HG02610 (cell line): ENCODE data around the gene GSE1.

Experiments used
- ATAC-seq: cut with Tn5 transposase; IDR thresholded peaks from one replicate; pipeline ENCODE4 v1.9.1; 2021; ENCODE audit warnings: mild to moderate bottlenecking, moderate library complexity; ENCODE audit not compliant: unreplicated experiment

GSE1 gene

DNA sequence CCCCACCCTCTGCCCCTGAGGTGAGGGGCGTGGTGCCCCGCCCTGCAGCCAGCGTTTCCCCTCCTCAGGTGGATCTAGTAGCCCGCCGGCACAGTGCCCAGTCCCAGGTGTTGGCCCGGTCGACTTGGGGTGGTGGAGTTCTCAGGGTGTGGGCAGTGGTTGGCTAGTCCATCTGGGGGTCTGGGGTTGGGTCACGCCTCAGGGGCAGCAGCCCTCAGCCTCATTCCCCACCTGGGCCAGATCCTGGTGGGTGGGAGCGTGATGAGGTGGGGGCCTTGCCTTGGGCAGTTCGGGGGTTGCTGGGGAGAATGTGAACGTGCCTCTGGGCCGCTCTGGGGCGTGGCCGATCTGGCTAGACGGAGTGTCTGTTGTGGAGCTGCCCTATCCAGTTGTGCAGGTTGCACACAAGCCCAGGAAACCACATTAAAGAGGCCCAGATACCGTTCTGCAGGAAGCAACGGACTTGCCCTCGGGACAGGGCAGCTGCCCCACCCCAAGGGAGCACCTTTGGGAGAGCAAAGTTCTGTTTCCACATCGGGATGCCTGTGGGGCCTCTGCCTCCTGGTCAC, 32.0 kb downstream of the GSE1 start:
- no peak for ATAC-seq

DNA sequence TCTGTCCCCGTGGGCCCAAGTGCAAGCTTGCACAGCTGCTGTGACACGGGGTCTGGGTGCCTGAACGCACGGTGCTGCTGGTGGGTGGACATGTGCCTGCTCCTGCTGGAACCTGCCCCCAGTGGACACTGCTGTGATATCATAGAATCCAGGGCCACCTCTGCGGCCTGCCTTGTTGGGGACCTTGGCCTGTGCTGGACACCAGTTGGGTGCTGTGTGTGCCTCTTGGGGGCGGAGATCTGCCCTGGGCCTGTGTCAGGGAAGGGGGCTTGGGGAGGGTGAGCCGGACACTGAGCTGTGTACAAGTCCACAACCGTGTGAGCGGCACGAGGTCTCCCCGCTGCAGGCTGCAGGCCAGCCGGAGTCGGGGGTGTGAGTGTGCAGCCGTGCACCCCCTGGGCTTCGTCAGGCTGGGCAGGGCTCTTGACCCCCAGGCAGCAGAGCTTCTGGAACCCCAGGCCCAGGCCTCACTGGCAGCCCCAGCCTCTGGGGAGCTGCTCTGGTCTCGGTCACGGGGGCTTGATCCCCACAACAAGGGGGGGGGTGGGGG, 33.3 kb downstream of the GSE1 start:
- no peak for ATAC-seq

DNA sequence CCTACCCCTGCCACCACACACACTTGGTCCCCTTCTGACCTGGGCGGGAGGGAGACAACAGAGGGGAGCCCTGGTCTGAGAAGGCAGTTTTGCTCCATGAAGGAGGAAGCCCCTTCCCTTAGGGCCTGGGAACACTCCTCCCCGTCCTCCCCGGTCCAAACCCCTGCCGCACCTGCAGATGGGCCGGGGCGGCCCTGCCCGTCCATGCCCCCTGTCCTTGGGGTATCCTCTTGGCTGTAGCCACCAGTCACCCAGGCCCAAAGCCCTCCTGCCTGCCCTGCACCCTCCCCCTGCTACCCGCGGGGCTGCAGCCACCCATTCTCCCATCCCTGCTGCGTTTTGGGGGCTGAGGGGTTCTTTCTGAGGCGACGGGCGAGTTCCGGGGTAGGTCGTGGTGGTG, 33.9 kb downstream of the GSE1 start:
- ATAC-seq: no peak

DNA sequence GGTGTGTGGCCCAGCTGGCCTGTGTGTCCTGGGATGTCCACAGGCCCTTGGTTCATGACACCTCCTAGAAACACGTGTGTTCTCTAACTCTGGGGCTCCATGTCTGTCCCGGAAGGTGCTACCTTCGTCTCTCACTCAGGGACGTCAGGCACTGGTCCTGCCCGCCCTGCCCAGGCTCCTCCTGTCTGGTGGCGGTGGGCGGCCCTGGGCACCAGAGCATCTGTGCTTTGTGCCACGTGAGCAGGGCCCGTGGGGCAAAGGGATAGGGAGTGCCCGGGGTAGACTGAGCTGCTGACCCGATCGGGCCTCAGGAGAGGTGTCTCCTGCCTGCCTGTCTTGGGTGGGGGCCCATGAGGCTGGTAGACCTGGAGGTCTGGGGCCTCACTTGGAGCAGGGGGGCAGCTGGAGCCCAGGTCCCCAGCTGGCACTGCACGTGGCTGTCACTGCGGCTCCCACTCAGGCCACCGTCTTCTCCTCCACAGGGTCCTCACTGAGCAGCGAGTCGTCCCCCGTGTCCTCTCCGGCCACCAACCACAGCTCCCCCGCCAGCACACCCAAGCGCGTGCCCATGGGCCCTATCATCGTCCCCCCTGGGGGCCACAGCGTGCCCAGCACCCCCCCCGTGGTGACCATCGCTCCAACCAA, 35.1 kb downstream of the GSE1 start:
- no peak for ATAC-seq

DNA sequence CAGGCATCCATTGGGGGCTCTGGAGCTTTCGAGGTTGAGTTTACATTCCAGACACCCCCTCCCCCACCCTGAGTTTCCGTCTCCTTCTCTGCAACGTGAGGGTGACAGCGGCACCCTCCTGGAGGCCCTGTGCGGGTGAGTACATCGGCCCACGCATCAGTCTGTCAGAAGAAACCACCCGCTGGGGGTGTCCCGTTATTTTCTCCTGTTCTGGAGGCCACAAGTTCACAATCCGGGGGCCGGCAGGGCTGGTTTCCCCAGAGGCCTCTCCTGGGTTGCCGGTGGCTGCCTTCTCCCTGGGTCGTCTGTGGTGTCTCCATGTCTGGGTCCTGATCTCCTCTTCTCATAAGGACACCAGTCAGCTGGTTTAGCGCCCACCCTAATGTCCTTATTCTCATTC, 35.7 kb downstream of the GSE1 start:
- no peak for ATAC-seq

DNA sequence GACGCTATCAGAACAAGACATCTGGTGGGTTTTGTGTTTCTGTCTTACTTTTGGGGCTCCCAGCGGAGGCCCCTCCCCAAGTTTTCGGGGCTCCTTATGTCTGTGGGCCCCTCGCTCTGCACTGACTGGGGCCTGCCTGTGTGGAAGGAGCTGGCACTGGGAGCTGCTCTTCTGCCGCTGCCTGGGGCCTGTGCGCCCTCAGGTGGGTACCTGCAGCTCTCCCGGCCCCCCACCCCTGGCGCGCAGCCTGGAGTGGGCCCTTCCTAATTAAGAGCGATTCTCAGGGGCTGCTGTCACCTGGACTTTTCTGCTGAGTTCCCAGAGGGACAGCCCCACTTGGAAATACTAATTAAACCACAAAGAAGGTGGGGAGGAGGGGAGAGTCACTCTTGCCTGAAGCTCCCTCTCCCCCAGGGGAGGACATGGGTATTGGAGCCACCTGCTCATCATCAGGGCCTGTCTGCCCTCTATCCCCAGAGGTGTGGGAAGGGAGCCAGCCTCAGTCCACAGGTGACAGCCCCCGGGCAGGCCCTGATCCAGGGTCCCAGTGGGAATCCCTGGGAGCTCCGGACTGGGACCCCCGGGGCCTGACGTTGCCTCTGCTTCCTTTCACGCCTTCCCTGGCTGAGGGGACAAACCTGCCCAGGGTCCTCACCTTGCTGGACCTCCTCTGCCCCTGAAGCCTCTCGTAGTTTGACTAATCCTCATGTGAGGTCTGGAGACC, 36.5 kb downstream of the GSE1 start:
- no peak for ATAC-seq

DNA sequence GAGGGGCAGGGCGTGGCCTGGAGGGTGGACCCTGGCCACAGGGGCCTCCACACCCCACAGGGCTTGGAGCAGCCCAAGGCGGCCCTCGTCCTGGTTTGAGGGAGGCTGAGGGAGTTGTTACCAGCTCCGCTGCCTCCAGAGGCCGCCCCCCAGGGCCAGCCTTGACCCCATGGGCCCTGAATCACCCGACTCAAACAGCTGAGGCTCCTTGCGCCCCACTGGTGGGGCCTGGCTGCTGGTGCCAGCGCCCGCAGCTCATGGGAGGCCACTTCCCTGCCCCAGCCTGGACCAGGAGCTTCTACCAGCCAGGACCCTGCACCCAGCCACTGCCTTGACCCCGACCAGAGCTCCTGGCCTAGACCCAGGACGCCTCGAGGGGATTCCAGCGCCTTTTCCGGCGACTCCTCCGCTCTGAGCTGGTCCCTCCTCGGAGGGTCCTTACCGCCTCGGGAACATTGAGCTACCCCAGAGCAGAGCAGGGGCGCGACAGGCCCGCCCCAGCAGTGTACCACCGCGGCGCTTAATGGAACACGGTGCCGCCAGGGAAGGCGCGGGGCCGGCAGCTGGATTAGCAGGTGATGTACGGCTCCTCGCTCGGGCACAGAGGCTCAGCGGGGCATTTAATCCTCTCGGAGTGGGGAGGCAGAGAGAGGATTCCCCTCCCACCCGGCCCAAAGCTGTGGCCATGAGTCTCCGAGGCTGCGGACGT, 37.2 kb downstream of the GSE1 start:
- no peak for ATAC-seq

DNA sequence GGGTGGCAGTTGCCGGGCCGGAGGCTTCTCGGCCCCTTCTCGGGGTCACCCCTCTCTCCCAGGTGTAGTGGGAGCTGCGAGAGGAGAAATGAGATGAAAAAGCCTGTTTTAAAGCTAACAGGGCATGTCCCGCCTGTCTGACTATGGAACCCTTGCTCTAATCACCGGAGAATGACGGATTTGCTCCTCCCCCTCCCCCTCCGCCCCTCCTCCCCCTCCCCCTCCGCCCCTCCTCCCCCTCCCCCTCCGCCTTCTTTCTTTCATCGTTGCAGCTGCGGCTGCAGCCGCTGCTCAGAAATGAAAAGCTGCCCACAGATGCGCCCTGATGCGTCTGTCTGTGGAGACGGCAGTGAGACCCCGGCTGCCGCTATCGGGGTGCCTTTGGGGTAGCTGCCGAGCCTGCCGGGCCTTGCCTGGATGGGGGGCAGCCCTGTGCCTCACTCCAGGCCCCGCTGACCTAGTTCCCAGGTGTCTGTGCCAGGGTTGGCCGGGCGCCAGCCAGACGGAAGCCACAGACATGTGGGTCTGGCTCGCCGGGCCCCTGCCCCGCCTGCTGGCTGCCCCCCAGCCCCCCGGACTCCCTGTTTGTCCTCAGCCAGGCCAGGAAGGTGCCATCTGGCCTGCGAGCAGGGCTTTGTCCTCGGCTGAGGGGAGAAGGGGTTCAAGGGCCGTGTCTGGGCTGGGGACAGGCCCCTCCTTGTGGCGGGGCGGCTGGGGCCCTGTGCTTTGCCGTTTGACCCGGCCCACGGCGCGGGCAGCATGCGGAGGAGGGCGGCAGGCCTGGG, 37.9 kb downstream of the GSE1 start:
- no peak for ATAC-seq

DNA sequence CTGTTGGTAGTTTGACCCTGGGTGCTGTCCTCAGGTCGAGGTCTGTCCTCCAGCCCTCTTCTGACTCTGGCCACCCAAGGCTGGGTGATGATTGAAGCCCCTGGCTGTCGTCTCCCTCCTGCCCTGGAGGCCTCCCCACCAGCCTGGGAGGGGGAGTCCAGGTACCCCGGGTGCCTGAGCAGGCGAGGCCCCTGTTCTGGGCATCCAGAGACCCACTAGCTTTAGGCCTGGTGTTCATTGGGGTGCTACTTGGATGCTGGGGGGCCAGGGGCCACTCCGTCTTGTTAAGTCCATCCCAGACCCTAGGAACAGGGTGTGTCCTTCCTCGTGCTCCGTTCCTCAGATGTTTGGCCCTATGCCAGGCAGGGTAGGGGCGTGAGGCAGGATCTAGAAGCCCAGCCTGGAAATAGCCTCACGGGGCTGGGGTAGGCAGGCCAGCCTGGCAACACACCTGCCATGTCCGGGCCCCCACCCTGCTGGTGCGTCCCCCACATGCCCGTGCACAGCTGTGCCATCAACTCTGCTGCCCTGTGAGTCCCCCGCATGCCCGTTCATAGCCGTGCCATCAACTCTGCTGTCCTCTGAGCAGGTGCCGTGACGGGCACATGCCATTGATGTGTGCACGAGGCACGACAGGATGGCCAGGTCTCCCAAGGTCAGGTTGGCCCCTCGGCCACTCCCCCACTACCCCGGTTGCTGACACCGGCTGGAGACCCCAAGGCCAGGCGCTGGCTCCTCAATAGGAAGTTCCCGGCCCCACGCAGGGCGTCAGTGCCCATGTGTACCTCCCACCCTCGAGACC, 38.7 kb downstream of the GSE1 start:
- ATAC-seq: no peak

DNA sequence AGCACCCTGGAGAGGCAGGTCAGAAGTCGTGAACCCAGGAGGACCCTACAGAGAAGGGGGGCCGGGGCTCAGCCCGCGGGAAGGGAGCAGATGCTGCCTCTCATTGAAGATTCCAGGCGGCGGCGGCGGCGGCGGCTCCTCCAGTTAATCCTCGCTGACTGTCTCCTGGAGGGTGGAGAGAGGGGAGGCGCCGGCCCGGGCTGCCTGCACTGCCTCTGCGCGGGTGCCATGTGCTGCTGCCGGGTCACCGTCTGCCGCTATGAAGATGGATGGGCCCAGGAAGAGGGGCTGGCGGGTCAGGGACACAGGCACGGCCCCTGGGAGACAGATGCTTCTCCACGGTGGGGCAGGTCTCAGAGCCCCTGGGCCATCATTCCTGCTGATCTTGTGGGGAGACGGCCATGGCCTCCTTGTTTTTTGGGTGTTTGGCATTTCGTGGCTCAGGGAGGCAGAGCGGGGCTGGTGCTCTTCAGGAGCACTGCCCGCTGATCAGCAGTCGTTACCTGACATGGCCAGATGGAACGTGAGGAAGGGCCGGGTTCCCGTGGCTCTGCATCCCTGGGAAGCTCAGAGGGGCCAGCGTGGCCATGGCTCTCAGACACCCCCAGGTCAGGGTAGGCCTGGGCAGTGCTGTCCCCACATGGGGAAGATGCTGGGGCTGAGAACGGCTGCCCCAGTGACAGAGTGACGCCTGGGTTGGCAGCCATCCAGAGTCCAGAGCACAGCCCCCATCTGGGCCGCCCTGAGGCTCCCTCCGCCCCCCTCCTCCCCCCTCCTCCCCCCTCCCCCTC, 39.5 kb downstream of the GSE1 start:
- ATAC-seq: no peak

DNA sequence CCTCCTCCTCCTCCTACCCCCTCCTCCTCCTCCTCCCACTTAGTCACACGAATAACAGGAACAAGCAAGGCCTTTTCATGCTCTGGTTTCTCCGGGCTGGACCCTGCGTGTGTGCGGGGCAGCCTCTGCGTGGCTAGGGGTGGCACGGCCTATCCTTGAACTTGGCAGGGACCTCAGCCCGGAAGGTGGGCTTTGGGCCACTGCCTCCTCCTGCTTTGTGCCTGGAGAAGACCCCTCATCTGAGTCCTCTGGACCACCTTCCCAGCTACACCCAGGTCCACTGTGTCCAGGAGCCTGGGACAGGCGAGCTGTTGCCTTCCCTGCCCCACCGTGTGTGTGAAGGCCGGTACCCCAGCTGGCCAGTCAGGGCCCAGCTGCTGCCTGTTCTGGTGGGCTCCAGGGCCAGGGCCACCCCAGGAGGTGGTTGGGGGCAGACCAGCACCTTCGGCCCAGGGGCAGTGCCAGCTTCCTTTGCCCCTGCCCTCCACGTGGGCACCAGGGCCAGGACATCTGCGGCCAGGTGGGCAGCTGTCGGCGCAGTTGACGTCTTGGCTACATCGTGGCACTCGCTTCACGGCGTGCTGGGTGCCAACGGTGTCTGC, 40.3 kb downstream of the GSE1 start:
- ATAC-seq: no peak

DNA sequence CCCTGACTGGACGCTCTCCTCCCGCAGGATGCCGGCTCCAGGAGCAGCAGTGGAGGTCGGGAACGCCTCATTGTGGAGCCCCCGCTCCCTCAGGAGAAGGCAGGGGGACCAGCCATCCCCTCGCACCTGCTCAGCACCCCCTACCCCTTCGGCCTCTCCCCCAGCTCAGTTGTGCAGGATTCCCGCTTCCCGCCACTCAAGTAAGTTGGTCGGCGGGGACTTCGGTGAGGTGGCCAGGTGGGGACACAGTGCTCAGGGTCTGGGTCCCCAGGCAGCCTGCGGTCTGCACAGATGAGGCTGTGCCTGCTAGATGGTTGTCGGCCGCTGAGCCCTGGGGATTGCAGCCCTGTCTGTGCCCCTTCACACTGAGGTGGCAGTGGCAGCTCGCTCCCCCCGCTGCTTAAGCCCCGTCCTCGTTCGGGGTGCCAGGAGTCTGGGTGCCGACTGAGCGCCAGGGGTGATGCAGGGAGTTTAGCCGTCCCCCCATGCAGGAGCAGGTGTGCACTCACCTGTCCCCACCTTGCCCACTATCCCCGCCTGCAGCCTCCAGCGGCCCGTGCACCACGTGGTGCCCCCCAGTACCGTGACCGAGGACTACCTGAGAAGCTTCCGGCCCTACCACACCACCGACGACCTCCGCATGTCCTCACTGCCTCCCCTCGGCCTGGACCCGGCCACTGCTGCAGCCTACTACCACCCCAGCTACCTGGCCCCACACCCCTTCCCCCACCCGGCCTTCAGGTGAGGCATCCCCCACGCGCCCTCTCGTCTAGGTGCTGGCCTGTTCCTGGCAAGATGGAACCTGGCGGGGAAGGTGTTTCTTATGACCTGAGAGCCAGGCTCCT, 41.4 kb downstream of the GSE1 start:
- ATAC-seq: no peak

DNA sequence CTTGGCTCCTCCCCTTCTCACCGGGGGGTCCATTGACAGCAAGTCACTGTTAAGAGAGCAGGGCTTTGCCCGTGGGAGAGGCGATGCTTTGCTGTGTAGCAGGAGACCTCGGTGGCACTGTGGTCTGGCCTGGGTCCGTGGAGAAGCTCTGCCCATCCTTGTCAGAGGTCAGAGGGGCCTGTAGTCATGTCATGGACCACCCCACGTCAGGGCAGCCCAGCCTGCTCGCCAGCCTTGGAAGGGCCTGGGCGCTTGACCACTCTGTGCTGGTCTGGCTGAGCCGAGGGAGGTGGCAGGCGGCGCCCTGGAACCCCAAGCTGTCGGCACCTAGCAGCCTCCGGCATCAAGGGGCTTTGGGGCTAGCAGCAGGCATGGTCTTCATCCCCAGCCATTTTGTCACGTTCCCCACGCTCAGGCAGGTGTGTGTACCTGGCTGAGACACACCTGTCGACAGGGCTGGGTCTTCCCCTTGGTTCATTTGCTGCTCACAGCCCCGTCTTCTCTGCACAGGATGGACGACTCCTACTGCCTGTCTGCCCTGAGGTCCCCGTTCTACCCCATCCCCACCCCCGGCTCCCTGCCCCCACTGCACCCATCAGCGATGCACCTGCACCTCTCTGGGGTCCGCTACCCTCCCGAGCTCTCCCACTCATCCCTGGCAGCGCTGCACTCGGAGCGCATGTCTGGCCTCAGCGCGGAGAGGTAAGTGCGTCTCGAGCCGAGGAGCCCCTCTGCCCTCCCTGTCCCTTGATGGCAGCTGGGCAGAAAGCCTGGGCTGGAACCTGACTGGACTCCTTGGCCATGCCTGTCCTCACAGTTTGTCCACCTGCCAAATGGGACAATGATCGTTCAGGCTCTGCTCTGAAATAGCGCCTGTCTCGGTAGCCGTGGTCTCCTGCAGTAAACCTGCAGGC, 42.4 kb downstream of the GSE1 start:
- no peak for ATAC-seq

DNA sequence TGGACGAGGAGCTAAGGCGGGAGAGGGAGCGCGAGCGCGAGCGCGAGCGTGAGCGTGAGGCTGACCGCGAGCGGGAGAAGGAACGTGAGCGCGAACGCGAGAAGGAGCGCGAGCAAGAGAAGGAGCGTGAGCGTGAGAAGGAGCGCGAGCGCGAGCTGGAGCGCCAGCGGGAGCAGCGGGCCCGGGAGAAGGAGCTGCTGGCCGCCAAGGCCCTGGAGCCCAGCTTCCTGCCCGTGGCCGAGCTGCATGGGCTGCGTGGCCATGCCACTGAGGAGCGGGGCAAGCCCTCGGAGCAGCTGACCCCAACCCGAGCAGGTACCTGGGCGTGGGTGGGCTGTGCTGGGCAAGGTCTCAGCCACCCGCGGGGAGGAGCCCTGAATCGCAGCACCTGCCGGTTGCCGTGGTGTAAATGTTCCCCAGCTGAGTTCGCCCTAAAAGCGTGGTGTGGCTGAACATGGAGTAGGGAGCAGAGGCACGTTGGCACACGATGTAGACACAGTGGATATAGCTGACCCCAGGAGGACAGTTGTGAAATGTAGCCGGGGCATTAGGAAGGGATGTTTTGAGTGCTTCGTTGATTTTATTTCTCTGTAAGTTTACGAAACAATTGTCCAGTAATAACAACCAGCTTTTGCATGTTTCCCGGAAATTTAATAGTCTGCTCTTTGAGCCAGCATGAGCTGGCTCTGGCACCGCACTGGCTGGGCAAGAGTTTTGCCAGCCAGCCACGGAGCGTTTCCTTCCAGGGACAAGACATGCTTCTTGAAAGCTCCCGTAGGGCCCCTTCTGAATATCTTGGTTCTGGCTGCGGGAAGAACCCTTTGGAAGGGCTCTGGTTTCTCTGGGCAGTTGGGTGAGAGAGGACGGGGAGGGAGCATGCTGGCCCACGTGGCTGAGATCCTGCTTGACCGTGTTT, 43.5 kb downstream of the GSE1 start:
- no peak for ATAC-seq

DNA sequence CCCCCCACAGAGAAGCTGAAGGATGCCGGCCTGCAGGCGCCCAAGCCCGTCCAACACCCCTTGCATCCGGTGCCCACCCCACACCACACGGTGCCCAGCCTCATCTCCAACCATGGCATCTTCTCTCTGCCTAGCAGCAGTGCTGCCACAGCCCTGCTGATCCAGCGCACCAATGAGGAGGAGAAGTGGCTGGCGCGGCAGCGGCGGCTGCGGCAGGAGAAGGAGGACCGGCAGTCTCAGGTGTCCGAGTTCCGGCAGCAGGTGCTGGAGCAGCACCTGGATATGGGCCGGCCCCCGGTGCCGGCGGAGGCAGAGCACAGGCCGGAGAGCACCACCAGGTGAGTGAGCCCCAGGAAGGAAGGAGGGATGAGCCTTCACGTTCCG, 44.1 kb downstream of the GSE1 start:
- ATAC-seq: no peak

DNA sequence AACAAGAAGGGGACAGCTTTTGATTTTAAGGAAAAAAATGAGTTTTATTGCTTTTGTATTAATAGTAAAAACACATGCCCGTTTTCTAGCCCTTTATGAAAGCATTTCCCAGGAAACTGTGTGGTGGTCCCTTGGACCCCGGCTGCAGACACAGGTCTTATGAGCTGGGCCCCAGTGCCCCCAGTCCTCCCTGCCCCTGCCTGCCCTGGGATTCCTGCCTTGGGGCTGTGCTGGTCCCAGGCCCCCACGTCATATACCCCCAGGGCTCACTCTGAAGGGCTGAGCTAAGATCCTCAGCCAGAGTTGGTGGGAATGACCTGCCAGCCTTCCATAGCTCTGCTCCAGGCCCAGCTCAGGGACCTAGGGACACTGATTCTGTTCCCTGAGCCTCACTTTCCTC, 44.9 kb downstream of the GSE1 start:
- no peak for ATAC-seq
